ENCODE results near the gene RFTN2.
"Not testable (repeated sequence)": the region's sequence is repeated elsewhere in the genome, so short reads cannot be mapped to it uniquely, and the experiment has no call there.

RFTN2 gene, protein sequence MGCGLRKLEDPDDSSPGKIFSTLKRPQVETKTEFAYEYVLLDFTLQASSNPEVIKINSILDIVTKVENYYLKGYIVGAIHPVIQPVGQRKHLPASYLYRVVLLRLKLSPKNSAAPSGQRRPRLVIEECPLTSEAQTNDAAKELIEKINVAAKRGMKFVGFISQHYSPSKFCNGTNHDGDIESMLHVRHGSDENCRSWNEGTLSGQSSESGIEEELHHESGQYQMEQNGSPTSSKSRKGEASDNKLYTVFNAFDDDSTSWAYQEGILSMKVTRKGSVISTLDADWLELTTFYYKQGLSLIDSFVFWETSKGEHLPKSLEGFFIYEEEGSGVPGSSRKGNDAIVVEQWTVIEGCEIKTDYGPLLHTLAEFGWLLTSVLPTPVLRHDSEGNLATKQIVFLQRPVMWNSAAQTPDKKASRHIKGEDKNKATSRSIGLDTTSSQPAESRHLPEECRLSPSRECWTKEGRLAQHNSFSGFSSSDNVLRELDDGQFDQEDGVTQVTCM

DNA sequence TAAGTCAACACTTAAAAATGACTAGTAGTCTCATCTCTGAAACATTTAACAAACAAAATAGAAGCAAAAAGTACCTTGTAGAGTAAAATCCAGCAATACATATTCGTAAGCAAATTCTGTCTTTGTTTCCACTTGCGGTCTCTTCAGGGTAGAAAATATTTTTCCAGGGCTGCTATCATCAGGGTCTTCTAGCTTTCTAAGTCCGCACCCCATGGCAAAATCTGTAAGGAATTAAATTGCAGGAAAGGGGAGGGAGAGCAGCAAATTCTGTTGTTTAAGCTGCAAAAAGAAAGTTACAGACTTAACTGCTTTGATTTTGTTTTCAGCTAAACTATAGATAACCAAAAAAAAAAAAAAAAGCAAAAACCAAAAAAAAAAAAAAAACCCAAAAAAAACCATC, at the start of gene RFTN2:
RFTN2 (minus strand) TSS at position 342 of the 400 bp plus-strand sequence; CDS start at position 213, 129 bp downstream.
- no peak for DNase-seq (ENCODE audit: low read depth in 2 of 2)

DNA sequence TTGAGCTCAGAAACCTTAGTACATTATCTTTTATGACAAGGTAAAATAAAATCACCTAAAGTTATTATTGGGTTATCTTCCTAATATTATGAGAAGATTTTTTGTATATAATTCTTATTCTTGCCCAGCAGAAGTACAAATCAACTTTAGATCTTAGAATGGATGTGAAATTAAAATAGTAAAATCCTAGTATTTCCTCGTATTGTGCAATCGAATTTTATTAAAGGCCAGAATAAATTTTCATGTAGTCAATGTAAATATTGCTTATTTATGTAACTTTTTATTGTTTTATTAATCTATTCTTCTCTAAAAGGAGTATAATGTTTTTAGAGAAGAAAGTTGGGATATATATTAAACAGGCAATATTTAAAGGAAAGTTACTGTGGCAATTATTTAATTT, 42.5 kb upstream of the RFTN2 start:
- no peak for DNase-seq (ENCODE audit: low read depth in 2 of 2)

DNA sequence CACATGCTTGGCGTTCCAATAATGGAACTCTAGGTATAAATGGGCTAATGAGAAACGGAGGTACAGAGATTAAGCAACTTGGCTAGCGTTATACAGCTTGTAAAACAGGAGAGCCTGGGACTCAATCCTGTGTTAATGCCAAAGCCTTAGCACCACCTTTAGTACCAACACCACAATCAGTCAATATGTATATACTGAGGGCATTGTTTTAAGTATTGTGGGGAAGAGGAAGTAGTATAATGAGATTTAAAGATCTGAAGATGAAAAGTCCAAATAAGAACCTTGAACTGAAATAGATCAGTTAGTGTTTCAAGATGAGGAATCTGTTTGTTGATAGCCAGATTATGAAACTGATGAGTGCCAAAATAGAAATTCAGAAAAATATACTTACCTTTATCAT, 37.9 kb upstream of the RFTN2 start:
- no peak for DNase-seq (ENCODE audit: low read depth in 2 of 2)

DNA sequence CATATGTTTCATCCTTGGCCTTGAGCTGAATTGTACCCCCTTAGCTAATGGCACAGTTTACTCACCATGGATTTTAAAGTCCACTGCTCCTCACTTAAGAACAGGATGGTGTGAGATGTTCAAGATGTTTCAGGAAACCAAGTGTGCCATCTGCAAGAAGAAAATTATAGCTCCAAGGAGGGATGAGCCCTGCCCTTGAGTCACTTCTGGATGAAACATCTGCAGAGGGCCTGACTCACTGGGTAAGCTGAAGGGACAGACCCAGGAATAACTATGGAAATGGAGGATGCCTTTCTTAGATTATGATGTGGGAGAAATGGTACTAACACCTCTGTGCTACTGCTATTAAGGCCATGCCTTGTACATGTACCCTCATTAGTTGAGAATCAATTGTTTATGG, 36.2 kb upstream of the RFTN2 start:
- DNase-seq (ENCODE audit: low read depth in 2 of 2), result no peak

DNA sequence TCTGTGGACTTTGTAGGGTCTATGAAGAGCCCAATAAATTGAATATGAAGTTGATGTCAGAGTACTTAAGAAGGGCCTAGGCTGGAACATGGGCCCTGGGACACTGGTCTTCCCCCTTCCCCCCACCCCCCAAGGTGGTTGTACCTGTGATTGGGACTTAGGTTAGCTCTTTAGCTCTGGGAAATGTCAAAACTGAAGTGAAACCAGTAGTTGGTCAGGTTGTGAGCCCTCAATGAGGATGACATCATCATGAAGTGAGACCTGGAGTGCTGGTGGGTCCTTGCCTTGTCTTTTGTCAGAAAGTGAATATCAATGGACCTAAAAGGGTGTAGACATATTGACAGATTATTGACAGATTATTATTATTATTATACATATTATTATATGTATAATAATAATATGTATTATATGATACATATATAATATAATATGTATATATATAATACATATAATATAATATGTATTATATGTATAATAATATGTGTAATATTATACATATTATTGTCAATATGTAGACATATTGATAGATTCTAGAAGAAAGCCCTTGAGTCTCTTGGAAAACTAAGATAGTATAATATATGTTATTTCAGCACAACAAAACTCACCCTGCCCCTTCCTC, 35.1 kb upstream of the RFTN2 start:
- no peak for DNase-seq (ENCODE audit: low read depth in 2 of 2)

DNA sequence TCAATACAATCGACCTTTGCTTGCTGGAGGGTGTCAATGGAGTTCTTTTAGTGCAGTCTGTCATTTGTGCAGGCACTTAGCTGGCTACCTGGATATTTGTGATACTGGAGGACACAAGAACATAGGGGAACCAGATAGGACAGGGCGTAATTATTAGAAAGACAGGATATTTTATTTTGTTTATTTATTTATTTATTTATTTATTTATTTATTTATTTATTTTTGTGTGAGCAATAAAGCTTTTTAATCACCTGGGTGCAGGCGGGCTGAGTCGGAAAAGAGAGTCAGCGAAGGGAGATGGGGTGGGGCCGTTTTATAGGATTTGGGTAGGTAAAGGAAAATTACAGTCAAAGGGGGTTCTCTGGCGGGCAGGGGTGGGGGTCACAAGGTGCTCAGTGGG, 33.8 kb upstream of the RFTN2 start:
- not testable (repeated sequence) for DNase-seq (ENCODE audit: low read depth in 2 of 2)

DNA sequence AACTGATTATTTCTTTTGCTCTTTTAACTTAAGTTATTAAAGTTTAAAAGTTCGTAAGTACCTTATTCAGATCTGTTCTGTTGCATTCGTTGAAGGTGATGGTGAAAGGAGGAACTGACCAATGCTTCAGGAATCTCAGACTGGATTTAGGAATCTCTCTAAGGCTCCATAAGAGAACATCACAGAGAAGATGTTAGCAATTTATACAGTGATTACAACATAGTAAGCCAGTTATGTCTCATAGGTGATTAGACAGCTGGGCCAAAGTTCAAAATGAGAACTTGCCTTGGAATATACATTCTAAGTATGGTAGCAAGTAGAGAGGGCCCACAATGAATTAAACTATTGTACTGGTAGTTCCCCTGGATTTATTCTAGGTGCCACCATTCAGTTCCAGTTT, 32.9 kb upstream of the RFTN2 start:
- DNase-seq (ENCODE audit: low read depth in 2 of 2), result no peak

DNA sequence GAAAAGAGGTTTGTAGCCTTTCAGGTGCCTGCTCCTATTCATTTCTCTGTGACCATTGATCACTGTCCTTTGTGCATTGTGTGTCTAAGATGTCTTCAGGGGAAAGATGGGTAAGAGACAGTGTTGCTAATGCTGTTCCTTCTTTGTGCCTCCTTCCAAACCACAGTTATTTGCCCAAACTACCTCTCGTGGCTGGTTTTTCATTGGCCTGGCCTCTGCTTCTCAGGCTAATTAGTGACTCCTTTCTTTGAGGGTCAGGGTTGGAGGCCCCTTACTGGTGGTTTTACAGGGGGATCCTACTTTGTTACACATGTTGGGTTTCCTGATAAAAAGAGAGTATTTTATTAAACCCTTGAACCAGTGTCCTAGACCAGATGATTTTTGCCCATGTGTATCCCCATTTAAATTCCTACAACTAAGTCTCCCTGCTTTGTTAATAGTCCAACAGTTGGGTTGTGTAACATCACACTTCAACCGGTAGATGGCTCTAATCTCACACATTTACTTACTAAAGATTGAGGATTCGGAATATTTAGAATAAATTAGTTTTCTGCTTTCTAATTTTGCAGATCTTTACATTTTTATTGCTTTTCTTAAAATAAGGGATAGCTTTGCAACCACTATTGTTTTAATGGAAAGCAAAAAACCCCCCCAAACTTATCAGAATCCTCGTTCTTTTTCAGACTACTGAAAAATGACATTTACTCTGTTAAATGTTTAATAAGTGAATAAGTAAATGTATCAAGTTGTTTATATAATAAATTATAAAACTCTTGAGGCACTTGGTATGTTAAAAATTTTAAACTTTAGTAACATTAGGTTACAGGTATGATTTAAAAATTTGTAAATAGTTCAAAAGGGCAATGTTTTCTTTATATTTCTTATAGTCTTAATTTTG, 32.2 kb upstream of the RFTN2 start:
- no peak for DNase-seq (ENCODE audit: low read depth in 2 of 2)

DNA sequence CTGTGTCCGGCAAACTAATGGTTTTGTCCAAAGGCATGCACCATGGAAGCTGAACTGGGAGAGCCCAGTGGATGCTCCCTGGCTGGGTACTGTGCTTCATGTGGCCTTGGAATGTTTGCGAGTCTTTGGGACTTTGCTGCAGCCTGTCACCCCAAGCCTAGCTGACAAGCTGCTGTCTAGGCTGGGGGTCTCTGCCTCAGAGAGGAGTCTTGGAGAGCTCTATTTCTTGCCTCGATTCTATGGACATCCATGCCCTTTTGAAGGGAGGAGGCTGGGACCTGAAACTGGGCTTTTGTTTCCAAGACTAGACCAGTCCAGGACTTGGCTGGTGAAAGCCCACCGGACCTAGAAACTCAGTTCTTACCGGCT, 31.4 kb upstream of the RFTN2 start:
- no peak for DNase-seq (ENCODE audit: low read depth in 2 of 2)

DNA sequence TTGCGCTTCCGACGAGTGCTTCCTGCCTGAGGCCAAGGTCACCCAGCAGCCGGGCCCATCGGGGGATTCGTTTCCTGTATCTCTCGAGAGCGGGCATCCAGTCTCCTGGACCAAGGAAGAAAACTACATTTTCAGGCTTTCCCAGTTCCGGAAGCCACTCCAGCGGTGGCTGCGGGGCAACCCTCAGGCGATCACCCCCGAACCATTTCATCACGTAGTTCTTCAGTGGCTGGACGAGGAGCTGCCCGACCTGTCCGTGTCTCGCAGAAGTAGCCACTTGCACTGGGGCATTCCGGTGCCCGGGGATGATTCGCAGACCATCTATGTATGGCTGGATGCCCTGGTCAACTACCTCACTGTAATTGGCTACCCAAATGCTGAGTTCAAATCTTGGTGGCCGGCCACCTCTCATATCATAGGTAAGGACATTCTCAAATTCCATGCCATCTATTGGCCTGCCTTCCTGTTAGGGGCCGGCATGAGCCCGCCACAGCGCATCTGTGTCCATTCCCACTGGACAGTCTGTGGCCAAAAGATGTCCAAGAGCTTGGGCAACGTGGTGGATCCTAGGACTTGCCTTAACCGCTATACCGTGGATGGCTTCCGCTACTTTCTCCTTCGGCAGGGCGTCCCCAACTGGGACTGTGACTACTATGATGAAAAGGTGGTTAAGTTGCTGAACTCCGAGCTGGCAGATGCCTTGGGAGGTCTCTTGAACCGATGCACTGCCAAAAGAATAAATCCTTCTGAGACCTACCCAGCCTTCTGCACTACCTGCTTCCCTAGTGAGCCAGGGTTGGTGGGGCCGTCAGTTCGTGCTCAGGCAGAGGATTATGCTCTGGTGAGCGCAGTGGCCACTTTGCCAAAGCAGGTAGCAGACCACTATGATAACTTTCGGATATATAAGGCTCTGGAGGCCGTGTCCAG, 30.8 kb upstream of the RFTN2 start:
- DNase-seq (ENCODE audit: low read depth in 2 of 2), result no peak

DNA sequence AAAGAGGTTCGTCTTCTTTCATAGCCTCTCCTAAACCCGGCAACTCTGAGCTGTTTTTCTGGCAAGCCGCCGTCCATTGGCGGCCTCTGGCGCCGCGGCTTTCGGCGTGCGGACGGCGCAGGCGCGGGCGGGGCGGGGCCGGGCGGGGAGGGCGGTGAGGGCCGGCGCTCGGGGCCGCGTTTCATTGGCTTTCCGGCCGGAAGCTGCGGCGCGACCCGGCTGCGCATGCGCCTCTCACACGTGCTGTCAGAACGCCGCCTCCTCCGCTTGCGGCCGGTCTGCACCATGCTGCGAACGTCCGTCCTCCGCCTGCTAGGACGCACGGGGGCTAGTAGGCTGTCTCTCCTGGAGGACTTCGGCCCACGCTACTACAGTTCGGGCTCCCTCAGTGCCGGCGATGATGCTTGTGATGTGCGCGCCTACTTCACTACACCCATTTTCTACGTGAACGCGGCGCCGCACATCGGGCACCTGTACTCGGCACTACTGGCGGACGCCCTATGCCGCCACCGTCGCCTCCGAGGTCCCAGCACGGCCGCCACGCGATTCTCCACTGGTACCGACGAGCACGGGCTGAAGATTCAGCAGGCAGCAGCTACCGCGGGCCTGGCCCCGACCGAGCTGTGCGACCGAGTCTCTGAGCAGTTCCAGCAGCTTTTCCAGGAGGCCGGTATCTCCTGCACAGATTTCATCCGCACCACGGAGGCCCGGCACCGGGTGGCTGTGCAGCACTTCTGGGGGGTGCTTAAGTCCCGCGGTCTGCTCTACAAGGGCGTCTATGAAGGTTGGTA, 29.9 kb upstream of the RFTN2 start, which contains the start of gene MARS2:
MARS2 (plus strand) TSS at position 249 of the 791 bp plus-strand sequence; CDS start at position 286, 37 bp downstream.
- peak; percentile 84 to 88 for DNase-seq (ENCODE audit: low read depth in 2 of 2)

DNA sequence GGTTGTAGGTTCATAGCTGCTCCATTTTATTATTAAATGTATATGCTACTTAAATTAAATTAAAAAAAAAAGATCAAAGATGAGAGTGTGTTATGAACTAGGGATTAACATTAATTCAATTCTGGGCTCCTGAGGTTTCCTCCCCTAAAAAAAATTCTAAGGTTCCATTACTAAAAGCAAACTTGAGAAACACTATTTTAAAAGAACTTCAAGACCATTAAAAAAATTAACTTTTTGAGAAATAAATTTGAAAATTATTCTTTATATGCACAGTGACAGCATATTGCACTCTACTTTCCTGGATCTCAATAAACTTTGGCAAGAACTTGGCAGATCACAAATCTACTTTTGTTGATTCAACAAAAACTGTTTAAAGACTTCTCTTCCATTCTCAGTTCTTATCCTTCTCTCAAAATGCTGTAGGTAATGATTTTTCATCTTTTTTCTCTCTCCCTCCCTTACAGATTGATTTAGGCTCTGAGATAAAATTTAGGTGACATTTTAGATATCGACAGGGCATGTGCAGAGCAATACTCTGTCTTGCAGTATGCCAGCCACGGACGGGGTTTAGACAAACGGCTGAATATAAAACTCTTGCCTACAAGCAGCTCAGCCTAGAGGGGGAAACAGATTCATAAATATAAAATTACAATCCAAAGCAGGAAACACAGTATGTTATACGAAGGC, 29.2 kb upstream of the RFTN2 start:
- no peak for DNase-seq (ENCODE audit: low read depth in 2 of 2)

DNA sequence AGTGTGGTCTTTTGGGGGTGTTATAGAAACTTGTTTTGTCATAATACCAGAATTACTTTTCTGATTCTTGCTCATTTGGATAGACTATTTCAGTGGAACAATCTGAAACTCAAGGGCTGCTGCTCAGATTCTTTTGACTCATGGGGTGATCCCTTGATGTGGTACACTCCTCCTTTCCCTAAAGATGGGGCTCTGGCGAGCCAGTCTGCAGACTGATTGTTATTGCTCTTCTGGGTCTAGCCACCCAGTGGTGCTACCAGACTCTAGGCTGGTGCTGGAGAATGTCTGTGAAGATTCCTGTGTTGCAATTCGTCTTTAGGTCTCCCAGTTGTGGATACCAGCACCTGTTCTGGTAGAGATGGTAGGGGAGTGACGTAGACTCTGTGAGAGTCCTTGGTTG, 25.6 kb upstream of the RFTN2 start:
- DNase-seq (ENCODE audit: low read depth in 2 of 2), result no peak

DNA sequence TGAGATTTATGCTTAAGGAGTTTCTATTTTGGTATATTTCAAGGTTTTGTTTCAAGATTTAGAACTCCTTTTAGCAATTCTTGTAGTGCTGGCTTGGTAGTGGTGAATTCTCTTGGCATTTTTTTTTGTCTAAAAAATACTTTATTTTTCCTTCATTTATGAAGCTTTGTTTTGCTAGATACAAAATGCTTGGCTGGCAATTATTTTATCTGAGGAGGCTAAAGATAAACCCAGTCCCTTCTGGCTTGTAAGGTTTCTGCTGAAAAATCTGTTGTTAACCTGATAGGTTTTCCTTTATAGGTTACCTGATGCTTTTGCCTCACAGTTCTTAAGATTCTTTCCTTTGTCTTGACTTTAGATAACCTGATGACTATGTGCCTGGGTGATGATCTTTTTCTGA, 24.3 kb upstream of the RFTN2 start:
- not testable (repeated sequence) for DNase-seq (ENCODE audit: low read depth in 2 of 2)

DNA sequence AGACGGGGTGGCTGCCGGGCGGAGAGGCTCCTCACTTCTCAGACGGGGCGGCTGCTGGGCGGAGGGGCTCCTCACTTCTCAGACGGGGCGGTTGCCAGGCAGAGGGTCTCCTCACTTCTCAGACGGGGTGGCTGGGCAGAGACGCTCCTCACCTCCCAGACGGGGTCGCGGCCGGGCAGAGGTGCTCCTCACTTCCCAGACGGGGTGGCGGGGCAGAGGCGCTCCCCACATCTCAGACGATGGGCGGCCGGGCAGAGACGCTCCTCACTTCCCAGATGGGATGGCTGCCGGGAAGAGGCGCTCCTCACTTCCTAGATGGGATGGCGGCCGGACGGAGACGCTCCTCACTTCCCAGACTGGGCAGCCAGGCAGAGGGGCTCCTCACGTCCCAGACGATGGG, 21.2 kb upstream of the RFTN2 start:
- DNase-seq (ENCODE audit: low read depth in 2 of 2), result not testable (repeated sequence)

DNA sequence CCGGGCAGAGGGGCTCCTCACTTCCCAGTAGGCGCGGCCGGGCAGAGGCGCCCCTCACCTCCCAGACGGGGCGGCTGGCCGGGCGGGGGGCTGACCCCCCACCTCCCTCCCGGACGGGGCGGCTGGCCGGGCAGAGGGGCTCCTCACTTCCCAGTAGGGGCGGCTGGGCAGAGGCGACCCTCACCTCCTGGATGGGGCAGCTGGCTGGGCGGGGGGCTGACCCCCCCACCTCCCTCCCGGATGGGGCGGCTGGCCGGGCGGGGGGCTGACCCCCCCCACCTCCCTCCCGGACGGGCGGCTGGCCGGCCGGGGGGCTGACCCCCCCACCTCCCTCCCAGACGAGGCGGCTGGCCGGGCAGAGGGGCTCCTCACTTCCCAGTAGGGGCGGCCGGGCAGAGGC, 20.6 kb upstream of the RFTN2 start:
- DNase-seq (ENCODE audit: low read depth in 2 of 2), result not testable (repeated sequence)

DNA sequence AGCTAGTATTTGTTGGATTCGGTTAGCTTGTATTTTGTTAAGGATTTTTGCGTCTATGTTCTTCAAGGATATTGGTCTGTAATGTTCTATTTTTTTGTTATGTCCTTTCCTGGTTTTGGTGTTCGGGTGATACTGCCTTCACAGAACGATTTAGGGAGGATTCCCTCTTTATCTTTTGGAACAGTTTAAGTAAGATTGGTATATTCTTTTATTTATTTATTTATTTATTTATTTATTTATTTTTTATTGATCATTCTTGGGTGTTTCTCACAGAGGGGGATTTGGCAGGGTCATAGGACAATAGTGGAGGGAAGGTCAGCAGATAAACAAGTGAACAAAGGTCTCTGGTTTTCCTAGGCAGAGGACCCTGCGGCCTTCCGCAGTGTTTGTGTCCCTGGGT, 19.8 kb upstream of the RFTN2 start:
- DNase-seq (ENCODE audit: low read depth in 2 of 2), result not testable (repeated sequence)

DNA sequence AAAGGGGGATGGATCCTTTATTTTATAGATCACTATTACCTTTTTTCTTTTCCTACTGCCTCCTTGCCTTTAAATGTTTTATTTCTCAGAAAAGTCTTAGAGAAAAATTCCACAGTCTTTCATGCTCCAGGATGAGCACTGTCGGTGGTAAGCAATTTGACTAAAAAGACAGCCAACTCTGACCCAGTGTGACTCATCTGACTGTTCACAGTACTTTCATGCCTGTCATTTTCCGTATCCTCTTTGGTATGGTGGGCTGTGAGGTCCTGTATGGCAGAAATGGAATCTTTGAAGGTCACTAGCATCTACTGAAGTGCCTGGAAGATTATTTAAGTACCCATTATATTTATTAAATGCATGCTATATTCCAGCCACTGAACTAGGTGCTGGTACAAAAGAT, 2.1 kb upstream of the RFTN2 start:
- DNase-seq (ENCODE audit: low read depth in 2 of 2), result no peak

DNA sequence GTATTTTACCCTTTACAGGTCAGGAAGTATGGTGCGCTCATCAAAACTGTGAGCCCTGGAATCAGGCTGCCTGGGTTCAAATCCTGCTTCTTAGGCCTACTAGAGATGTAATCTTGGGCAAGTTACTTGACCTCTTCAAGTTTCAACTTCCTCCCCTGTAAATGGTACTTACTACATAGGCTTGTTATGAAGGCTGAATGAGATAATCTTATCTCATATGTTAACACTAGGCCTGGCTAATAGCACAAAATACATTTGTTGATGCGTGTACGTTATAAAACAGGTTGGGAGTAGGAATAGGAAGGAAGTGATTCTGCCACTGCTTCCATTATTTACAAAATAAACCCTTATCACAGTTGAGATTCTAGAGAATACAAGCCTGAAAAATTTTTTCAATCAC, 1.7 kb upstream of the RFTN2 start:
- DNase-seq (ENCODE audit: low read depth in 2 of 2), result no peak

All from stimulated activated CD8-positive, alpha-beta memory T cell treated with anti-CD3 and anti-CD28 coated beads, Interleukin-15, amount 100 ng/mL, for 4 hours (primary cell).